Forelimb muscle (tissue), 1 donor: ENCODE measurements around the gene SERPINB6. TPM values are rescaled to one million over a fixed set of nuclear protein-coding genes. Genes with fewer than 3 reads are reported as not detected.
"Not testable (repeated sequence)": the region's sequence is repeated elsewhere in the genome, so short reads cannot be mapped to it uniquely, and the experiment has no call there.

ENCODE experiments used
- DNase-seq: peaks from one replicate; pipeline ENCODE4 v3.0.0-alpha.2; 2013; ENCODE audit warnings: low read depth
- polyA plus RNA-seq: library from polyadenylated mRNA; unstranded; fragments of 120-200 nt; gene quantifications from one replicate; pipeline ENCODE4 v1.2.1, GENCODE V29; 2013; ENCODE audit not compliant: insufficient read length

The SERPINB6 gene
- polyA plus RNA-seq, 1 donor, result 80.5 TPM

GRCh38 chr6:2939315-2940009 lies 31.9 kb downstream of the SERPINB6 start:
- DNase-seq, result no peak

DNA sequence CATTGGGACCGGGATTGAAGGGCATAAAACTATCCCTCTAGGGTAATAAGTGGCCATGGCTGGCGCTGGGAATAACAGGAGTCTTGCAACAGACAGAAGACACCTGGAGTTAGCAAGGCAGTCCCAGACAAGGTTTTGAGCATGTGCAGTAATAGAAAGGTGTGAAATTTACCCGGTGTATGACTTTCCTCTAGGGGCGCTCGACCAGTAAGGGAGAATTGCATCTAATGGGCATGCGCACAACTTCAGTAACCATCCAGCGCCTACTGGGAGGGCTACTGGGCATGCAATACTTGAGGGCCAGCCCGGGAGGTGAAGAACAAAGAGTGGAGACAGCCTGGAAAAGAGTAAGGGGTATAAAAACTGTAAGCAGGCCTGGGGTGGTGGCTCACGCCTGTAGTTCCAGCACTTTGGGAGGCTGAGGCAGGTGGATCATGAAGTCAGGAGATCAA lies 32.7 kb downstream of the SERPINB6 start:
- DNase-seq, result no peak

DNA sequence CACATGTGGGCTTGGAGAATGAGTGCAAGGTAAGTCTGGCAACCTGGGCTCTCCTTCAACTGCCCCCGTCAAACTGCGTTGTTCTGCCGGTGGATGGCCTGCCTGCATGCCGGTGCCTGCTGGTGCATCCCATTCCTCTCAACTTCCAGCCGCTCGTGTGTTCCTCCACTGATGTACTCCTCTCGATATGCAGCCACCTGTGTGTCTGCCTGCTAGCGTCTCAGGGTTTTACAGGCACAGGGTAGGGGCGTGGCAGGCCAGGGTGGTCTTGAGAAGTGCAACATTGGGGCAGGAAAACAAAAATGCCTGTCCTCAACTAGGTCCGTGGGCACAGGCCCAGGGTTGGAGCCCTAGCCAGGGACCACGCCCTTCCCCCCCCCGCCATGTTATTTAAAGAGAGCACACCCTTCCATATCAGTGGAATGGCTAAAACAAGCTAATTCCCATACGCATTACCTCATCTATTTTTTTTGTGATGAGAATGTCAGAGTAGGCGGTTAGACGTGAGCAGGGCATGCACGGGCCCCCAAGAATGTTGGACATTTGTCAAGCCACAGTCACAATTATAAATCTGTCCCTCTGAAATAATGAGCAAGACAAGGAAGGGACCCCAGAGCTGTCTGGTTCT lies 33.2 kb downstream of the SERPINB6 start:
- no peak for DNase-seq

DNA sequence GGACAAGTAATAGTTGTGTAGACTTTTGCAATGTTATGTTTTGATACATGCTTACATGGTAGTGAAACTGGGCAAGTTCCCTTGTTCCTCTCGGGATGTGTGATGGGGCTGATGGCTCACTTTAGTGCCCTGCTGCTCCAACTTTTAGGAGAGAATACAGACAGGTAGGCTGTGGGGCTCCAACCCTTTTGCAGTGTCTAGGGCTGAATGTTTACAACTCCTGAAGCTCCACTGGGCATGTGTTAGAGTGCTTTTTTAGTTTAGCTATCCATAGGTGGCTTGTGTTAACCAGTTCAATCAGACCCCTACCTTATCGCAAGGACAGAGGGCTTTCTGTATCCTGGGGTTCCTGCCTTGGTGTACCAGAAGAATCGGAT lies 33.8 kb downstream of the SERPINB6 start:
- no peak for DNase-seq

DNA sequence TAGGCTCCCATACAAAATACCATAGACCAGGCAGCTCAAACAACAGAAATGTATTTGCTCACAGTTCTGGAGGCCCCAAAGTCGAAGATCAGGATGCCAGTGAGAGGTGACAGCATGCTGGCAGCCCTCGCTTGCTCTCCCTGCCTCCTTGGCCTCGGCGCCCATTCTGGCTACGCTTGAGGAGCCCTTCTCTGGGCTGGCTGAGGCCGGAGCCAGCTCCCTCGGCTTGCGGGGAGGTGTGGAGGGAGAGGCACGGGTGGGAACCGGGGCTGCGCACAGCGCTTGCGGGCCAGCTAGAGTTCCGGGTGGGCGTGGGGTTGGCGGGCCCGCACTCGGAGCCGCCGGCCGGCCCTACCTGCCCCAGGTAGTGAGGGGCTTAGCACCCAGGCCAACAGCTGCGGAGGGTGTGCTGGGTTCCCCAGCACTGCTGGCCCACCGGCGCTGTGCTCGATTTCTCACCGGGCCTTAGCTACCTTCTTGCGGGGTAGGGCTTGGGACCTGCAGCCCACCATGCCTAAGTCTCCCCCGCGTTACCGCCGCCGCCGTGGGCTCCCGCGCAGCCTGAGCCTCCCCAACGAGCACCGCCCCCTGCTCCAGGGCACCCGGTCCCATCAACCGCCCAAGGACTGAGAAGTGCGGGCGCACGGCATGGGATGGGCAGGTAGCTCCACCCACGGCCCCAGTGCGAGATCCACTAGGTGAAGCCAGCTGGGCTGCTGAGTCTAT lies 35.6 kb downstream of the SERPINB6 start:
- DNase-seq, result no peak

GRCh38 chr6:2934057-2934456 lies 37.3 kb downstream of the SERPINB6 start:
- DNase-seq, result no peak

DNA sequence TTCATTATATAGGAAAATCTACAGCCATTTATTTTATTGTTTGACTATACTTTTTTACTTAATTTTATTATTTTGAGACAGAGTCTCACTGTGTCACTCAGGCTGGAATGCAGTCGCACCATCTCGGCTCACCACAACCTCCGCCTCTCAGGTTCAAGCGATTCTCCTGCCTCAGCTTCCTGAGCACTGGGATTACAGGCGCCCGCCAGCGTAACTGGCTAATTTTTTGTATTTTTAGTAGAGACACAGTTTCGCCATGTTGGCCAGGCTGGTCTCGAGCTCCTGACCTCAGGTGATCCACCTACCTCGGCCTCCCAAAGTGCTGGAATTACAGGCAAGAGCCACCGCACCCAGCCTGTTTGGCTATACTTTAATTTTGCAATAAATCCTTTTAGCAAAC lies 38.5 kb downstream of the SERPINB6 start:
- not testable (repeated sequence) for DNase-seq

- peak; percentile 43 for DNase-seq
Observed at GRCh38 chr6:2931970-2932748, 39.2 kb downstream of the SERPINB6 start.

DNA sequence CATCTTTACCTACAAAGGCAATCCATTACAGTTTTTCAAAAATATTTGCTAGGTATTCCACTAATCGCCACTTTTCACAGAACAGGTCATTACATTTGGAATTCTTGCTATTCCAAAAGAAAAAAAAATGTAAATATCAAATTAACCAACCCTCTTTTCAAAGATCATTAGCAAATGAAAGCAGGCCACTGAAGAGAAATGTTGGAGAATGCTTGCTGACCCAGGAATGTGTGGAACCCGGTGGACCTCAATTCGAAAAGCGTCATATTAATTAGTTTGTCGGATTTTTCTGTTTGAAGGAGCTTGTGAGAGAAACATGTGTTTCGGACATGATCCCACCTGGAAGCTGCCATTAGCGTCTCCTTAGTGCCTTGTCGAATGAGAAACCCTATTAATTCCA lies 40.3 kb downstream of the SERPINB6 start:
- DNase-seq, result no peak

DNA sequence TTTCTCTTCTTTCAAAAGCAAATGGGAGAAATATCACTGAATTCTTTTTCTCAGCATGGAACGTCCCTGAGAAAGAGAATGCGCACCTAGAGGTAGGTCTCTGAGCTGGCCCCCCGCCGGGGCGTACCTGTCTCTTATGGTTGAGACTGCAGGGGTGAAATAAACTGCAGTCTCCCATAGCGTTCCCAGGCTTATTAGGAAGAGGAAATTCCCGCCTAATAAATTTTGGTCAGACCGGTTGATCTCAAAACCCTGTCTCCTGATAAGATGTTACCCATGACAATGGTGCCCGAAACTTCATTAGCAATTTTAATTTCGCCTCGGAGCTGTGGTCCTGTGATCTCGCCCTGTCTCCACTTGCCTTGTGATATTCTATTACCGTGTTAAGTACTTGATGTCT lies 43.4 kb downstream of the SERPINB6 start:
- not testable (repeated sequence) for DNase-seq

- DNase-seq, result not testable (repeated sequence)
Observed at GRCh38 chr6:2925842-2926747, 45.3 kb downstream of the SERPINB6 start.

GRCh38 chr6:2921520-2922115 lies 49.7 kb downstream of the SERPINB6 start:
- DNase-seq, result no peak

DNA sequence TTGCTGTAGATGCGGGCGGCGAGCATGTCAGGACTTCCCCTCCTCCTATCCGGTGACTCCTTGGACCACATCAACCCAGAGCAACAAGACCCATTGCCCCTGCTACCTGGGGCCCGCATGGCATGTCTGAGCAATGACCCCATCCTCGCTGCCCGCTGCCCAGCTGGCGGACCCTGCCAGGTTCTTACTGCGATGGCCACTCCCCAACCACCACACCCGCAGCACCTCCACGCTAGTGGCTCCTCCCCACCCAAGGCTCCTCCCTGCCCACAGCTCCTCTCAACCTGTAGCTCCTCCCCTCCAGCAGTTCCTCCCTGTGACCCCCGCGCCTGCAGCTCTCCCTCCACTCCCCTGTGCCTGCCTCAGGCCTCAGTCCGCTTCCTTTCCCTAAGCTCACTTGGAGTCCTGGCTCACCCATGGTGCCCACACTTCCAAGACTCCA lies 50.7 kb downstream of the SERPINB6 start:
- DNase-seq, result no peak

- no peak for DNase-seq
Observed at GRCh38 chr6:2919886-2920285, 51.5 kb downstream of the SERPINB6 start.

GRCh38 chr6:2919401-2919800 lies 52.0 kb downstream of the SERPINB6 start:
- no peak for DNase-seq

DNA sequence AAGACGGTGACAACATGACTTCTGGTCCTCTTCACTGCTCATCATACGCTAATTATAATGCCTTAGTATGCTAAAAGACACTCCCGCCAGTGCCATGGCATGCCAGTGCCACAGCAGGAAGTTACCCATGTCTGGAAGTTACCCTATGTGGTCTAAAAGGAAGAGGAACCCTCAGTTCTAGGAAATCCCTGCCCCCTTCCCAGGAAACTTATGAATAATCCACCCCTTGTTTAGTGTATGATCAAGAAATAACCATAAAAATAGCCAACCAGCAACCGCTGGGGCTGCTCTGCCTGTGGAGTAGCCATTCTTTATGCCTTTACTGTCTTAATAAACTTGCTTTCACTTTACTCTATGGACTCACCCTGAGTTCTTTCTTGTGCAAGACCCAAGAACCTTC lies 52.4 kb downstream of the SERPINB6 start:
- no peak for DNase-seq

DNA sequence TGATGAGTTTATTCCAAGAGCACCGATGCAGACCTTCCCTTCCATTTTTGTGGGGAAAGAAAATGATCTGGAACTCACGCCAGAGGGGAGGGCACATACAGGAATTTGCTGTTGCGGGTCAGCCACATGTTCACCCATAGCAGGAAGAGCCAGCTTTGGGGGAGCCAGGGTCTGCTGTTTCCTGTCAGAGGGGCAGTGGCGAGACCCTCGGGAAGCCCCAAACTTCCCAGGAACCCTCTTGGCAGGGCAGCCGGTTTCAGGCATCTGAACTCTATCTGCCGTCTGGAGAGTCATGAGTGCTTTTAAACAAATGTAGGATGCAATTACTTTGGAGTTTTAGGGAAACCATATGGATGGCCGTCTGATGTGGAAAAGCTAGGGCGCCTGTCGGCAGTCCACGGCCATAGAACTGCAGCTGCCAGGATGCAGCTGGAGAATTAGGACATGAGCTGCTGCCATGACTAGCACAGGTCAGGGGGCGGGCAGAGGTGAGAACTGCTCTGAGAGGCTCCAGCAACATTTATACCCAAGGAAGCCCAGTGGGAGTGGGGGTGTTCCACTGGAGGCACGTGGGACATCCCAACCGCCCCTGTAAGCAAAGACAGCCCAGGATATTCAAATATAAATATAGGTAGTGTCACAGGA lies 53.4 kb downstream of the SERPINB6 start:
- DNase-seq, result no peak

DNA sequence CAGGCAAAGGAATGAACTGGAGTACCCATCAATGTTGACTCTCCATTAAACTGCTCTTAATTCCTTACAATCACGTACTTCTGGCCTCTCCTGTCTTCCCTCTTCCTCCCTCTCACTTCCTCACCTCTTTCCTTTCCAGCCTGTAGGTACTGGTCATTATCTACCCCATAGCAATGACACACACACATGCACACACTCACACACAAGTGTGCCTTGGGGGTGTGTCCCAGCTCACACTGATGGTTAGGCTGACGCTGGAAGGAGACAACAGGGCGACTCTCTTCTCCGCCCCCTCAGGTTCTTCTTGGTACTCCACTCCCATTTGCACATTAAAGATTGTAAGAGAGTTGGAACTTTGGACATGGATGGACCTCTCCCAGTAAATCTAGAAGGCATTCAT lies 54.3 kb downstream of the SERPINB6 start:
- no peak for DNase-seq

GRCh38 chr6:2916158-2916925 lies 55.0 kb downstream of the SERPINB6 start:
- DNase-seq, result no peak
